ENCODE results near the gene FAM227B. TPM values are rescaled to one million over a fixed set of nuclear protein-coding genes. Genes with fewer than 3 reads are reported as not detected.

The FAM227B gene
- polyA plus RNA-seq, 1 experiment = 5.0 TPM

DNA sequence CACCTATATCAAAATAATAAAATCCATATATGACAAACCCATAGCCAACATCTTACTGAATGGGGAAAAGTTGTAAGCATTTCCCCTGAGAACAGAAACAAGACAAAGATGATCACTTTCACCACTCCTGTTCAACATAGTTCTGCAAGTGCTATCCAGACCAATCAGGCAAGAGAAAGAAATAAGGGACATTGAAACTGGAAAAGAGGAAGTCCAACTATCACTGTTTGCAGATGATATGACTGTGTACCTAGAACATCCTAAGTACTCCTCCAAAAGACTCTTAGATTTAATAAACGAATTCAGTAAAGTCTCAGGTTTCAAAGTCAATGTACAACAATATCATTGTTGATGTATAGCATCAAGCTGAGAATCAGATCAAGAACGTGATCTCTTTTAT is 233.1 kb downstream of the FAM227B start:
- CTCF ChIA-PET = no interaction called here
- H3K27me3 ChIP-seq (ENCODE audit: control insufficient read depth, insufficient read depth, low read length) = no peaks in the 10 kb centered on the region
- TF ChIP-seq, protein P1, sequence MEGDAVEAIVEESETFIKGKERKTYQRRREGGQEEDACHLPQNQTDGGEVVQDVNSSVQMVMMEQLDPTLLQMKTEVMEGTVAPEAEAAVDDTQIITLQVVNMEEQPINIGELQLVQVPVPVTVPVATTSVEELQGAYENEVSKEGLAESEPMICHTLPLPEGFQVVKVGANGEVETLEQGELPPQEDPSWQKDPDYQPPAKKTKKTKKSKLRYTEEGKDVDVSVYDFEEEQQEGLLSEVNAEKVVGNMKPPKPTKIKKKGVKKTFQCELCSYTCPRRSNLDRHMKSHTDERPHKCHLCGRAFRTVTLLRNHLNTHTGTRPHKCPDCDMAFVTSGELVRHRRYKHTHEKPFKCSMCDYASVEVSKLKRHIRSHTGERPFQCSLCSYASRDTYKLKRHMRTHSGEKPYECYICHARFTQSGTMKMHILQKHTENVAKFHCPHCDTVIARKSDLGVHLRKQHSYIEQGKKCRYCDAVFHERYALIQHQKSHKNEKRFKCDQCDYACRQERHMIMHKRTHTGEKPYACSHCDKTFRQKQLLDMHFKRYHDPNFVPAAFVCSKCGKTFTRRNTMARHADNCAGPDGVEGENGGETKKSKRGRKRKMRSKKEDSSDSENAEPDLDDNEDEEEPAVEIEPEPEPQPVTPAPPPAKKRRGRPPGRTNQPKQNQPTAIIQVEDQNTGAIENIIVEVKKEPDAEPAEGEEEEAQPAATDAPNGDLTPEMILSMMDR (IDR thresholded peaks at IDR 0.05; ENCODE audit: insufficient read depth, low read depth, low read length) = no peak

DNA sequence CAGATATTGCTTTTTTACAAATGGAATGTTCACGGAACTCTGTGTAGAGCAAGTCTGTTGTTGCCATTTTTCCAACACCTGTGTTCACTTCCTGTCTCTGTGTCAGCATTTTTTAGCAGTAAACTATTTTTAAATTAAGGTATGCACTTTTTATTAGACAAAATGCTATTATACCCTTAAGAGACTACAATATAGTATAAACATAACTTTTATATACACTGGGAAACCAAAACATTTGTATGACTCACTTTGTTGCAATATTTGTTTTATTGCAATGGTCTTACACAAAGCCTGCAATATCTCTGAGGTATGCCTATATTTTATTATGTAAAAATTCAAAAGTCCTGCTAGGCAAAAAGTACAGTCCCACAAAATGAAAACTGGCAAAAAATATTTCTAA is 237.4 kb downstream of the FAM227B start:
- CTCF ChIA-PET = no interaction called here
- Histone ChIP-seq H3K4me3 (ENCODE audit: low read depth, low read length) (no peak overlapping the region), H3K27me3 (ENCODE audit: control insufficient read depth, insufficient read depth, low read length) (no peaks in the 10 kb centered on the region), H3K36me3 (ENCODE audit: control insufficient read depth, insufficient read depth, low read length) (no peaks in the 10 kb centered on the region)
- TF ChIP-seq, protein P1 (IDR thresholded peaks at IDR 0.05; ENCODE audit: insufficient read depth, low read depth, low read length) = no peak
- POLR2A ChIA-PET = no interaction called here
- DNase-seq (ENCODE audit: low read depth) = peak; percentile 23

More for the DNA sequence above, 233.1 kb downstream of the FAM227B start:
- Histone ChIP-seq H3K36me3 (ENCODE audit: control insufficient read depth, insufficient read depth, low read length) (no peaks in the 10 kb centered on the region), H3K4me3 (ENCODE audit: low read depth, low read length) (no peak overlapping the region)
- POLR2A ChIA-PET = no interaction called here
- DNase-seq (ENCODE audit: low read depth) = no peak

DNA sequence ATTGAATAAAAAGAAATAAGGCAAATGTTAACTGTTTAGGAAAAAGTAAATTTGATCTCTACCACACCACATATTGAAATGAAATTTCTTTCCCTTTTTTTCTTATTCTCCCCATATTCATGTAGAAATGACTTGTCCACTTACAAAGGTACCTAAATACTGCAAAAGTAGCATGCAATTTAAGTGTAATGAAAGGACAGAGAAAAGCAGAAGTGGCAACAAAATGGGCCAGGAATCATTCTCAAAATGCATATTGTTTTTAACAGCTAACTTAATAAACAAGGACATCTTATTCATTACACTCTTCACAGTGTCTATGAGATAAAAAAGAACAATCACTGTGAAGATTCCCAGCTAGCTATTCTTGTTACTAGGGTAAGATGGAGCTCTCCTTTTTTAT is 238.2 kb downstream of the FAM227B start:
- CTCF ChIA-PET = no interaction called here

GRCh38 chr15:49380912-49381311 is 239.7 kb downstream of the FAM227B start:
- H3K27me3 ChIP-seq (ENCODE audit: control insufficient read depth, insufficient read depth, low read length) = no peaks in the 10 kb centered on the region
- H3K4me3 ChIP-seq (ENCODE audit: low read depth, low read length) = no peak overlapping the region
- ChIA-PET CTCF (interaction anchor here (0.6 kb wide), 1 partner anchor 574 kb away, joined by 3 read pairs; no protein-coding TSS in a partner anchor), POLR2A (no interaction called here)
- H3K36me3 ChIP-seq (ENCODE audit: control insufficient read depth, insufficient read depth, low read length) = no peaks in the 10 kb centered on the region
- no peak for DNase-seq (ENCODE audit: low read depth)
- TF ChIP-seq, protein P1 (IDR thresholded peaks at IDR 0.05; ENCODE audit: insufficient read depth, low read depth, low read length) = no peak

More for the DNA sequence above, 238.2 kb downstream of the FAM227B start:
- no peak for DNase-seq (ENCODE audit: low read depth)
- Histone ChIP-seq H3K36me3 (ENCODE audit: control insufficient read depth, insufficient read depth, low read length) (no peaks in the 10 kb centered on the region), H3K27me3 (ENCODE audit: control insufficient read depth, insufficient read depth, low read length) (no peaks in the 10 kb centered on the region), H3K4me3 (ENCODE audit: low read depth, low read length) (no peak overlapping the region)
- TF ChIP-seq, protein P1 (IDR thresholded peaks at IDR 0.05; ENCODE audit: insufficient read depth, low read depth, low read length) = no peak
- POLR2A ChIA-PET = no interaction called here

DNA sequence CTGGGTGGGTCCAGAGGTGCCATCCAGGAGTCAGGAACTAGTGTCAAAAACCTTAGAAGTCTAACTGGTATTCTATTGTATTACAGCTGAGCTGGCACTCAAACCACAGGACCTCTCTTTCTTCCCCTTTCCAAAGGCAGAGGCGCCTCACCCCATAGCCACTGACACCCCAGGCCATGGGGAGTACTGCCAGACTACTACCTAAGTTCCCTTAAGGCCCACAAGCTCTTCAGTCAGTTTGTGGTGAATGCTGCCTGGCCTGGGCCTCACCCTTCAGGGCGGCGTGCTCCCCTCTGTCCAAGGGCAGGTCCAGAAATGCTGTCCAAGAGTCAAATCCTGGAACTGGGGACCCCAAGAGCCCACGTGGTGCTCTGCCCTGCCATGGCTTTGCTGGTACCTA is 240.6 kb downstream of the FAM227B start:
- TF ChIP-seq, protein P1 (IDR thresholded peaks at IDR 0.05; ENCODE audit: insufficient read depth, low read depth, low read length) = no peak
- Histone ChIP-seq H3K27me3 (ENCODE audit: control insufficient read depth, insufficient read depth, low read length) (no peaks in the 10 kb centered on the region), H3K36me3 (ENCODE audit: control insufficient read depth, insufficient read depth, low read length) (no peaks in the 10 kb centered on the region), H3K4me3 (ENCODE audit: low read depth, low read length) (no peak overlapping the region)
- POLR2A ChIA-PET = no interaction called here
- no peak for DNase-seq (ENCODE audit: low read depth)
- CTCF ChIA-PET = no interaction called here

All from BJ (cell line).